ENCODE results near the gene DHCR24.

DNA sequence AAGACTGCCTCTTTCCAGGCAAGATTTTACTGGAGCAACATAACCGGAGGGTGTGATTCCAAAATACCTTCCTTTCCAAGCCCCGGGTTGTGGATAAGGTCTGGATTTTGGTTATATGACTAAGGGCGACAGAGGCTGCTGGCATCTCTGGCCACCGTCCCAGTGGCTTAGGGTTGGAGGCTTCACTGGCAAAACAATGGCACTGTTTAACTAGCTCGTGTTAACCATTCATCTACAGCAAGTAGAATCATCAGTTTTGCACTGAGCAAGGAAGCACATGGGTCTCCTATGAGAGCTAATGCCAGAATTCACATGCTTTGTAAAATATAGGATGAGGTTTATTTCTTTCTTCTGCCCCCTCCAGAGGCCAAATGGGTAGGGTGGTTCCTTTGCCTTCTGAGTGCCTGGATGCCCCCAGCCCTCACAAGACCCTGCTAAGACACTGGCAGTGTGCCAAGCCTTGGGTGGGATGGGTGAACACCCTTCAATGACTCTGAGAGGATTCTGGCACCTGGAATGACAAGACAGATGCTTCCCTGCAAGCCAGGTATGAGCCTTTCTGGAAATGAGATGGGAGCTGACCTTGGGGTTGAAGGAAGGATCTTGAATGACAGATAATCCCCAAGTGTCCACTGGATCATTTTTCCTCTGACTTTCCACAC lies 36.8 kb downstream of the DHCR24 start:
- TF ChIP-seq, protein P1, sequence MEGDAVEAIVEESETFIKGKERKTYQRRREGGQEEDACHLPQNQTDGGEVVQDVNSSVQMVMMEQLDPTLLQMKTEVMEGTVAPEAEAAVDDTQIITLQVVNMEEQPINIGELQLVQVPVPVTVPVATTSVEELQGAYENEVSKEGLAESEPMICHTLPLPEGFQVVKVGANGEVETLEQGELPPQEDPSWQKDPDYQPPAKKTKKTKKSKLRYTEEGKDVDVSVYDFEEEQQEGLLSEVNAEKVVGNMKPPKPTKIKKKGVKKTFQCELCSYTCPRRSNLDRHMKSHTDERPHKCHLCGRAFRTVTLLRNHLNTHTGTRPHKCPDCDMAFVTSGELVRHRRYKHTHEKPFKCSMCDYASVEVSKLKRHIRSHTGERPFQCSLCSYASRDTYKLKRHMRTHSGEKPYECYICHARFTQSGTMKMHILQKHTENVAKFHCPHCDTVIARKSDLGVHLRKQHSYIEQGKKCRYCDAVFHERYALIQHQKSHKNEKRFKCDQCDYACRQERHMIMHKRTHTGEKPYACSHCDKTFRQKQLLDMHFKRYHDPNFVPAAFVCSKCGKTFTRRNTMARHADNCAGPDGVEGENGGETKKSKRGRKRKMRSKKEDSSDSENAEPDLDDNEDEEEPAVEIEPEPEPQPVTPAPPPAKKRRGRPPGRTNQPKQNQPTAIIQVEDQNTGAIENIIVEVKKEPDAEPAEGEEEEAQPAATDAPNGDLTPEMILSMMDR (optimal IDR thresholded peaks at IDR 0.05 in 1 of 3, IDR thresholded peaks at IDR 0.05 in 1 of 3, conservative IDR thresholded peaks at IDR 0.05 in 1 of 3; ENCODE audit: extremely low read depth in 1 of 3, insufficient read depth in 2 of 3, low read length in 3 of 3): no peak
- no peak for TF ChIP-seq EZH2 (IDR thresholded peaks at IDR 0.05; ENCODE audit: low read length)

Measured in keratinocyte (primary cell).